K562 (cell line): Measurements from ENCODE around the gene SLC3A2. TPM values are rescaled to one million over a fixed set of nuclear protein-coding genes. Genes with fewer than 3 reads are reported as not detected.

ENCODE experiments used
- ATF2 ChIP-seq: sonication (generic); formaldehyde crosslinking; IDR thresholded peaks from 2 replicates; pipeline ENCODE4 v1.8.1; 2022; ENCODE audit warnings: missing genetic modification reagents
- CAMTA2 ChIP-seq: fragments of 250-450 bp; sonication (Bioruptor Pico); conservative IDR thresholded peaks from 2 replicates; pipeline ENCODE4 v1.5.1; 2022
- CXXC5 ChIP-seq: fragments of 250-450 bp; sonication (Bioruptor Pico); IDR thresholded peaks from 2 replicates; pipeline ENCODE4 v1.8.0; 2022; ENCODE audit warnings: inconsistent platforms, mild to moderate bottlenecking, moderate library complexity
- E2F1 ChIP-seq: sonication (generic); formaldehyde crosslinking; IDR thresholded peaks from 2 replicates; pipeline ENCODE4 v1.8.1; 2023; ENCODE audit warnings: mild to moderate bottlenecking, missing genetic modification reagents, moderate library complexity
- E2F8 ChIP-seq: fragments of 450-650 bp; IDR thresholded peaks from 2 replicates; pipeline ENCODE4 v1.7.1; 2018; ENCODE audit warnings: mild to moderate bottlenecking, low read depth; ENCODE audit not compliant: partially characterized antibody
- HOMEZ ChIP-seq: fragments of 250-450 bp; sonication (Bioruptor Pico); IDR thresholded peaks from 2 replicates; pipeline ENCODE4 v1.4.0; 2020; ENCODE audit warnings: mild to moderate bottlenecking, moderate library complexity
- KDM2B ChIP-seq: fragments of 250-450 bp; sonication (Bioruptor Pico); IDR thresholded peaks from 2 replicates; pipeline ENCODE4 v1.8.0; 2021; ENCODE audit warnings: mild to moderate bottlenecking, moderate library complexity
- KHSRP ChIP-seq: fragments of 450-650 bp; IDR thresholded peaks from 2 replicates; pipeline ENCODE4 v1.6.1; 2017
- MAFF ChIP-seq: IDR thresholded peaks from 2 replicates; pipeline ENCODE4 v1.6.1; 2012; ENCODE audit warnings: low read length, improper control_type of control experiment
- NFE2 ChIP-seq: IDR thresholded peaks from 2 replicates; pipeline ENCODE4 v1.6.1; 2014; ENCODE audit warnings: antibody characterized with exemption, low read depth
- U2AF1 ChIP-seq: fragments of 200-400 bp; formaldehyde crosslinking; optimal IDR thresholded peaks from 2 replicates; pipeline ENCODE3; 2017; ENCODE audit warnings: mild to moderate bottlenecking, low read depth, low read length, moderate library complexity
- ZBTB7A ChIP-seq: IDR thresholded peaks from 2 replicates; pipeline ENCODE4 v1.6.1; 2011; ENCODE audit warnings: low read depth, mild to moderate bottlenecking, low read length, moderate library complexity, borderline replicate concordance; ENCODE audit not compliant: control insufficient read depth
- ZNF584 ChIP-seq: fragments of 200-800 bp; sonication (Bioruptor generic); IDR thresholded peaks from 2 replicates; pipeline ENCODE4 v1.6.1; 2016; ENCODE audit warnings: low read depth, mild to moderate bottlenecking, missing genetic modification characterization, missing compliant biosample characterization
- polyA plus RNA-seq, 8 experiments: library from polyadenylated mRNA; depleted of rRNA in 4 of 8; stranded (reverse) in 5 of 8; unstranded in 3 of 8; fragments of >200 nt; fragmentation: Nextera tagmentation in 2 of 8; fragmentation: Illumina TruSeq in 1 of 8; extraction: Ambion mirVana in 2 of 8; extraction: Trizol in 1 of 8; gene quantifications; 2 replicates each; pipeline versions ENCODE4 v1.2.1 to v1.2.3, GENCODE V29; 2011 to 2014; ENCODE audit warnings: inconsistent platforms in 1 of 8, missing spikeins in 1 of 8
- total RNA-seq, 7 experiments: library from RNA; depleted of rRNA in 6 of 7; stranded (reverse); fragments of >200 nt in 6 of 7; fragmentation: Illumina TruSeq in 2 of 7; extraction: Trizol in 2 of 7; gene quantifications; 2 replicates each; pipeline versions ENCODE4 v1.2.1 to v1.2.3, GENCODE V29; 2011 to 2021; ENCODE audit warnings: low replicate concordance in 1 of 7
- TF ChIP-seq, protein P1 (sequence below), 2 experiments: fragments of 450-650 bp; IDR thresholded peaks; 2 replicates each; pipeline ENCODE4 v1.6.1; 2018; ENCODE audit warnings: mild to moderate bottlenecking in 2 of 2, low read depth in 1 of 2; ENCODE audit not compliant: partially characterized antibody in 2 of 2

SLC3A2 gene
- total and polyA plus RNA-seq, 9 of the 15 experiments (the other 6 are each of a cell fraction or from before 2014, with no cell fraction given) = 20.0 to 296 (median 214) TPM

- TF ChIP-seq ATF2 (CRISPR knock-in tag) (peak; percentile 74; the same call in 1 of the 2 replicates), U2AF1 (peak; percentile 5), KDM2B (CRISPR knock-in tag) (peak; percentile 54; the same call in 1 of the 2 replicates), KHSRP (peak; percentile 43; the same call in 1 of the 2 replicates), E2F1 (CRISPR knock-in tag) (peak; percentile 76), HOMEZ (CRISPR knock-in tag) (no peak), ZBTB7A (peak; percentile 56; the same call in 1 of the 2 replicates), CAMTA2 (CRISPR knock-in tag) (no peak), NFE2 (peak; percentile 16; the same call in 1 of the 2 replicates), MAFF (no peak), ZNF584 (CRISPR knock-in tag) (no peak), CXXC5 (CRISPR knock-in tag) (peak; percentile 81), E2F8 (peak; percentile 76)
- TF ChIP-seq, protein P1, sequence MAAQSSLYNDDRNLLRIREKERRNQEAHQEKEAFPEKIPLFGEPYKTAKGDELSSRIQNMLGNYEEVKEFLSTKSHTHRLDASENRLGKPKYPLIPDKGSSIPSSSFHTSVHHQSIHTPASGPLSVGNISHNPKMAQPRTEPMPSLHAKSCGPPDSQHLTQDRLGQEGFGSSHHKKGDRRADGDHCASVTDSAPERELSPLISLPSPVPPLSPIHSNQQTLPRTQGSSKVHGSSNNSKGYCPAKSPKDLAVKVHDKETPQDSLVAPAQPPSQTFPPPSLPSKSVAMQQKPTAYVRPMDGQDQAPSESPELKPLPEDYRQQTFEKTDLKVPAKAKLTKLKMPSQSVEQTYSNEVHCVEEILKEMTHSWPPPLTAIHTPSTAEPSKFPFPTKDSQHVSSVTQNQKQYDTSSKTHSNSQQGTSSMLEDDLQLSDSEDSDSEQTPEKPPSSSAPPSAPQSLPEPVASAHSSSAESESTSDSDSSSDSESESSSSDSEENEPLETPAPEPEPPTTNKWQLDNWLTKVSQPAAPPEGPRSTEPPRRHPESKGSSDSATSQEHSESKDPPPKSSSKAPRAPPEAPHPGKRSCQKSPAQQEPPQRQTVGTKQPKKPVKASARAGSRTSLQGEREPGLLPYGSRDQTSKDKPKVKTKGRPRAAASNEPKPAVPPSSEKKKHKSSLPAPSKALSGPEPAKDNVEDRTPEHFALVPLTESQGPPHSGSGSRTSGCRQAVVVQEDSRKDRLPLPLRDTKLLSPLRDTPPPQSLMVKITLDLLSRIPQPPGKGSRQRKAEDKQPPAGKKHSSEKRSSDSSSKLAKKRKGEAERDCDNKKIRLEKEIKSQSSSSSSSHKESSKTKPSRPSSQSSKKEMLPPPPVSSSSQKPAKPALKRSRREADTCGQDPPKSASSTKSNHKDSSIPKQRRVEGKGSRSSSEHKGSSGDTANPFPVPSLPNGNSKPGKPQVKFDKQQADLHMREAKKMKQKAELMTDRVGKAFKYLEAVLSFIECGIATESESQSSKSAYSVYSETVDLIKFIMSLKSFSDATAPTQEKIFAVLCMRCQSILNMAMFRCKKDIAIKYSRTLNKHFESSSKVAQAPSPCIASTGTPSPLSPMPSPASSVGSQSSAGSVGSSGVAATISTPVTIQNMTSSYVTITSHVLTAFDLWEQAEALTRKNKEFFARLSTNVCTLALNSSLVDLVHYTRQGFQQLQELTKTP (IDR thresholded peaks at IDR 0.05; ENCODE audit: low read depth in 1 of 2, partially characterized antibody in 2 of 2) = peak; percentile 92 to 96
Measured at GRCh38 chr11:62855571-62856332, 24.9 kb upstream of the SLC3A2 start (continued).
